Activated CD4-positive, alpha-beta T cell treated with anti-CD3 and anti-CD28 coated beads, Interleukin-2, amount 50 U/mL, for 16 hours (primary cell): ENCODE measurements around the gene ACOT8.
"Not testable (repeated sequence)": the region's sequence is repeated elsewhere in the genome, so short reads cannot be mapped to it uniquely, and the experiment has no call there.

Experiments used
- DNase-seq: peaks from one replicate; pipeline ENCODE4 v3.0.0-alpha.2; 2020

Gene ACOT8

GRCh38 chr20:45886590-45887345 is 29.6 kb upstream of the ACOT8 start:
- DNase-seq: no peak

GRCh38 chr20:45883100-45883469 is 25.9 kb upstream of the ACOT8 start:
- no peak for DNase-seq

DNA sequence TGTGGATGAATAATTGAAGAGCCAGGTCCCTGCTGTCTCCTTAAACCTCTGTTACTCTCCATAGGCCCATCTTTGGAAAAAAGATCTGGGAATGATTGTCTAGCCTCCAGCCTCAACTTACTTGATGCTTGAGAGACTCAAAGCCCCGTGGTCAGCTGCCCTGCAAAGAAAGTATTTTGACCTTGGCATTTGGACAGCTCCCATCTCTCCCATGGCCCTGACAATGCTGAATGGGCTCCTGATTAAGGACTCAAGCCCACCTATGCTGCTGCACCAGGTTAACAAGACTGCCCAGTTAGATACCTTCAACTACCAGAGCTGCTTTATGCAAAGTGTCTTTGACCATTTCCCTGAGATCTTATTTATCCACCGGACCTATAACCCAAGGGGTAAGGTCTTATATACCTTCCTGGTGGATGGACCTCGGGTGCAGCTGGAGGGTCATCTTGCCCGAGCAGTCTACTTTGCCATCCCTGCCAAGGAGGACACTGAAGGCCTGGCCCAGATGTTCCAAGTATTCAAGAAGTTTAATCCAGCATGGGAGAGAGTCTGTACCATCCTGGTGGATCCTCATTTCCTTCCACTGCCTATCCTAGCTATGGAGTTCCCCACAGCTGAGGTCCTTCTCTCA is 25.4 kb upstream of the ACOT8 start:
- no peak for DNase-seq

GRCh38 chr20:45880988-45881788 is 24.0 kb upstream of the ACOT8 start, which contains the start of gene ZSWIM1:
TSS of gene ZSWIM1 (plus strand) at chr20:45881227. CDS start at chr20:45882593, 1,366 bp downstream.
- DNase-seq: peak; percentile 99

GRCh38 chr20:45878076-45878761 is 21.0 kb upstream of the ACOT8 start:
- no peak for DNase-seq

- no peak for DNase-seq
These were observed 17.4 kb upstream of the ACOT8 start for GRCh38 chr20:45874576-45874975.

DNA sequence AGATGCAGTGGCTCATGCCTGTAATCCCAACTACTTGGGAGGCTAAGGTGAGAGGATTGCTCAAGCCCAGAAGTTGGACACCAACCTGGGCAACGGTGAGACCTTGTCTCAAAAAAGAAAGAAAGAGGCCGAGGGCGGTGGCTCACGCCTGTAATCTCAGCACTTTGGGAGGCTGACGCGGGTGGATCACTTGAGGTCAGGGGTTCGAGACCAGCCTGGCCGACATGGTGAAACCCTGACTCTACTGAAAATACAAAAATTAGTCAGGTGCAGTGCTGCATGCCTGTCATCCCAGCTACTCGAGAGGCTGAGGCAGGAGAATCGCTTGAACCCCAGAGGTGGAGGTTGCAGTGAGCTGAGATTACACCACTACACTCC is 16.9 kb upstream of the ACOT8 start:
- not testable (repeated sequence) for DNase-seq

- no peak for DNase-seq
These were observed 16.4 kb upstream of the ACOT8 start for GRCh38 chr20:45873409-45874103.

GRCh38 chr20:45872626-45873025 is 15.4 kb upstream of the ACOT8 start:
- no peak for DNase-seq

GRCh38 chr20:45867819-45868176 is 10.6 kb upstream of the ACOT8 start:
- DNase-seq: no peak

GRCh38 chr20:45867136-45867818 is 10.1 kb upstream of the ACOT8 start:
- DNase-seq: no peak

- no peak for DNase-seq
These were observed 9.3 kb upstream of the ACOT8 start for GRCh38 chr20:45866454-45866853.

DNA sequence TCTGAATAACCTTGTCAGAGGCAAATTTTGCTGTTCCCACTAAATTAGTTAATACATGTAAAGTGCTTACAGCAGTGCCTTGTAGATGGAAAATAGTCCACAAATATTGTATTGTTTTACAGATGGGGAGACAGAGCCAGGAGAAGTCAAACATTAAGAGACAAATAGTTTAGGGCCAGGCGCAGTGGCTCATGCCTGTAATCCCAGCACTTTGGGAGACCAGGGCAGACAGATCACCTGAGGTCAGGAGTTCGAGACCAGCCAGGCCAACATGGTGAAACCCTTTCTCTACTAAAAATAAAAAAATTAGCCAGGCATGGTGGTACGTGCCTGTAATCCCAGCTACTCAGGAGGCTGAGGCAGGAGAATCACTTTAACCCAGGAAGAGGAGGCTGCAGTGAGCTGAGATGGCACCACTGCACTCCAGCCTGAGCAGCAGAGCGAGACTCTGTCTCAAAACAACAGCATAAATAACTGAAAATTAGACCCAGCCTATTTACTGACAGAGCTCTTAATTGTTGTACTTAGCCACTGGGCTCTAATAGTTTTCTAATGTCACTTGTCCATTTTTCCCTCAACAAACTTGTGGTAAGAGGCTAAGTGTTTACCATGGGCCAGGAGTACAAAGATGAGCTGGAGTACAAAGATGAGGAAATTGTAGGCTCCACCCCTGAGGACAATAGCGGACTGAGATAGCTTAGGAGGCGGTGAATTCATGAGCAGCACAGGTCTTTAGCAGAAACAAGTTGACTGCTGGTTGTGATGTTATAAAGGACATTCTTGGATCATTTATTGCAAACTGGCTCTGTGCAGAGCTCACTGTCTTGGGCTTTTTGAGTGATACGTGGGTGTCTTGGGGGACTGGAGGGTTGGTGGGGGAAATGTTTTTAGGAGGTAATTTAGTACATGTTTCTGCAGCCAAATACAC is 6.6 kb upstream of the ACOT8 start:
- DNase-seq: no peak

- no peak for DNase-seq
These were observed 4.3 kb upstream of the ACOT8 start for GRCh38 chr20:45861221-45862075.

GRCh38 chr20:45860560-45861220 is 3.5 kb upstream of the ACOT8 start:
- no peak for DNase-seq

DNA sequence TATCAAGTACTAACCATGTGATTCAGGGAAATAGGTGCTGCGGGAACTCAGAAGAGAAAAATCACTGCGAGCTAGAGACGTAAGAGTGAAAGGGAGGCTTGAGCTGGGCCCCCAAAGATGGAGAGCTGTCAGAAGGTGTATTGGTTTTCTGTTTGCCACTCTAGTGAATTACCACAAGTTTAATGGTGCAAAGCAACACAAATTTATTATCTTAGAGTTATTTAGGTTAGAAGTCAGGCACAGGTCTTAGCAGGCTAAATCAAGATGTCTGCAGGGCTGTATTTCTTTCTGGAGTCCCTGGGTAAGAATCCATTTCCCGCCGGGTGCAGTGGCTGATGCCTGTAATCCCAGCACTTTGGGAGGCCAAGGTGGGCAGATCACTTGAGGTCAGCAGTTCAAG is 2.7 kb upstream of the ACOT8 start:
- no peak for DNase-seq

DNA sequence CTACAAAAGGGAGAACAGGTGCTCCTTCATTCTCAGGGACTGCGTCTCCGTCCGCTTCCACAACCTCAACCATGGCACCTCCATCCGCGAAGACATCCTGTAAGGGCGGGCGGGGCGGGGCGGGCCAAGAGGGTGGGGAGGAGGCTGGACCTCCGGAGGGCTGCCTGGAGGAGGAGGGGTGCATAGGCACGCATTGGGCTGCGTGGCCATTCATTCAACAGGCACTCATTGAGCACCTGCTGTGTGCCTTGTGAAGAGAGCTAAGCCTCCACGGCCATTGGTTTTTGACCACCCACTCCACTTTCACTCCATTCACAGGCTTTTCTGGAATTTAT is 657 bp upstream of the ACOT8 start:
- DNase-seq: peak; percentile 63

- no peak for DNase-seq
These were observed 3.7 kb downstream of the ACOT8 start for GRCh38 chr20:45853484-45853883.

DNA sequence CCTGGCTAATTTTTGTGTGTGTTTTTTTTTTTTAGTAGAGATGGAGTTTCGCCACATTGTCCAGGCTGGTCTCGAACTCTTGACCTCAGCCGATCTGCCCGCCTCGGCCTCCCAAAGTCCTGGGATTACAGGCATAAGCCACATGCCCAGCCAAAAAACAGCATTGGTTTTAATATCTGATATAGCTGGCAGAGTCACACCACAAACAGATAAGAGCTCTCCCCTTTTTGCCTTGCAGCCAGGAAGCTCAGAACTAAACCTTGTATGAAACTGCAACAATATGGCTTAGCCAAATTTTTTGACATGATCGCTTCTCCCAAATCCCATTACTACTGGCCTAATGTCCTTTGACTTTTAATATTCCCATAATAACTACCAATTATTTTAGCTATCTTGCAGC is 4.9 kb downstream of the ACOT8 start:
- DNase-seq: no peak

GRCh38 chr20:45851501-45851900 is 5.7 kb downstream of the ACOT8 start:
- no peak for DNase-seq
